Stimulated activated CD4-positive, alpha-beta T cell treated with anti-CD3 and anti-CD28 coated beads, Interleukin-4, amount 100 ng/mL, for 24 hours (primary cell): Measurements from ENCODE around the gene ALOX15B.
"Not testable (repeated sequence)": the region's sequence is repeated elsewhere in the genome, so short reads cannot be mapped to it uniquely, and the experiment has no call there.

Experiments used
- DNase-seq: peaks from one replicate; pipeline ENCODE4 v3.0.0-alpha.2; 2020

Gene ALOX15B

GRCh38 chr17:8044819-8045810, 6.3 kb downstream of the ALOX15B start:
- DNase-seq, result no peak

GRCh38 chr17:8046306-8046928, 7.6 kb downstream of the ALOX15B start:
- DNase-seq, result no peak

GRCh38 chr17:8046929-8047768, 8.3 kb downstream of the ALOX15B start:
- DNase-seq, result no peak

GRCh38 chr17:8047769-8048110, 8.9 kb downstream of the ALOX15B start:
- no peak for DNase-seq

- no peak for DNase-seq
Measured at GRCh38 chr17:8048236-8048635, 9.4 kb downstream of the ALOX15B start.

- DNase-seq, result no peak
Measured at GRCh38 chr17:8048736-8049135, 9.9 kb downstream of the ALOX15B start.

- no peak for DNase-seq
Measured at GRCh38 chr17:8051831-8052230, 13.0 kb downstream of the ALOX15B start.

GRCh38 chr17:8052256-8053252, 13.7 kb downstream of the ALOX15B start:
- no peak for DNase-seq

- DNase-seq, result no peak
Measured at GRCh38 chr17:8053600-8053999, 14.7 kb downstream of the ALOX15B start.

GRCh38 chr17:8055851-8056231, 17.0 kb downstream of the ALOX15B start:
- DNase-seq, result no peak

GRCh38 chr17:8056232-8056975, 17.5 kb downstream of the ALOX15B start:
- DNase-seq, result peak; percentile 19

GRCh38 chr17:8056976-8057625, 18.2 kb downstream of the ALOX15B start:
- no peak for DNase-seq

- peak; percentile 63 for DNase-seq
Measured at GRCh38 chr17:8057691-8058114, 18.8 kb downstream of the ALOX15B start.

- no peak for DNase-seq
Measured at GRCh38 chr17:8059131-8059530, 20.3 kb downstream of the ALOX15B start.

GRCh38 chr17:8060274-8060673, 21.4 kb downstream of the ALOX15B start:
- DNase-seq, result peak; percentile 73

- DNase-seq, result not testable (repeated sequence)
Measured at GRCh38 chr17:8061851-8062250, 23.0 kb downstream of the ALOX15B start.

- no peak for DNase-seq
Measured at GRCh38 chr17:8062435-8062806, 23.6 kb downstream of the ALOX15B start.

GRCh38 chr17:8062807-8063483, 24.1 kb downstream of the ALOX15B start:
- DNase-seq, result no peak

- no peak for DNase-seq
Measured at GRCh38 chr17:8063761-8064534, 25.1 kb downstream of the ALOX15B start.
